Stimulated activated CD8-positive, alpha-beta memory T cell treated with anti-CD3 and anti-CD28 coated beads, Interleukin-7, amount 100 ng/mL, for 1 hour (primary cell): ENCODE data around the gene FOXD4L6.
"Not testable (repeated sequence)": the region's sequence is repeated elsewhere in the genome, so short reads cannot be mapped to it uniquely, and the experiment has no call there.

Experiments
- DNase-seq, 2 donors: peaks; one replicate each; pipeline ENCODE4 v3.0.0-alpha.2; 2020; ENCODE audit warnings: low read depth in 2 of 2

Gene FOXD4L6

DNA sequence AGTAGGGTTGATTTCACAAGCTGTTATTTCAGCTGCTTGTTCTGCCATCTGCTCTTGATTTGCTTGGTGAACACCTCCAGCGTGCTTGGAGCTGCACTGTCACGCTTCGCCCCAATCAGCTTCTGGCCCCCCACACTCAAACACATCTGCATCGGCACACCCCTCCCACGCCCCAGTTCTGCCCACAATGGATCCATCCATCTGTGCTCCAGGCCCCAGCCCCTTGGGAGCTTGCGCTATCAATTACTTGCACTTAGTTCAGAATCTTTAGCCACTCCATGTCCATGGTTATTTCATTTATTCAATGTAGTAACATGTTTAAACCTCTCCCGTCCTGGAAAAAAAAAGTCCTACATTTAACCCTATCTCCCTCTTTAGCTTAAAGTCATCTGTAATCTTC, 28.0 kb downstream of the FOXD4L6 start:
- DNase-seq, result not testable (repeated sequence)

DNA sequence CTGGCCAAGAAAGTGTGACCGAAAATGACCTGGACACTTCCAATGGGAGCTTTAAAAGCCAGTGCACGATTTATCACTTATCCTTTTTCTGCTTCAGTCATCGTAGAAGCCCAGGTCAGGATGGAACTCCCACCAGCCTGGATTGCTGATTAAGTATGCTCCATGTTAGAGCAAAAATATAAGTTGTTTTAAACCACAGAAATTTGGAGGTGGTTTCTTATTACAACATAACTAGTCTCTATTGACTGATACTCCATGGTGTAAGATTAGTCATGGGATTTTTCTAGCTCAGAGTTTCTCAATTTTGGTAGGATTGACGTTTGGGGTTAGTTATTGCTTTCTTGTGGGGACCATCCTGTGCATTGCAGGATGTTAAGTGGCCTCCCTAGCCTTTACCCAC, 29.7 kb downstream of the FOXD4L6 start:
- DNase-seq, result not testable (repeated sequence)

DNA sequence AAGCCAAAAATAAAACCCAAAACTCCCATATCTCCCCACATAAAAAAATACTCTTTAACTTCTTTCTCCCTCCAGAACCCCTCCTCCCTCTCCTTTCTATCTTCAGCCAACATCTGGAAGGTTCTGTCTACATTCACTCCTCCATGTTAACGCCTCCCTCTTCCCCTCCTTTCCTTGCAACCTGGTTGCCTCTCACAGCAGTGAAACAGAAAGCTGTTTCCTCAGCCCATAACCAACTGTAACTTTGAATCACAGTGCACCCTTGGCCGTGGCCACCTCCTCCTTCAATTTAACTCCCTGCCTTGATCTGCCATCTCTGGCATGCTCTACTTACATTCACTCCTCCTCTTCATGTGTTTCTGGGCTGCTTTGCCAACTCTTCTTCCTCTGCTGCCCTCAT, 33.4 kb downstream of the FOXD4L6 start:
- not testable (repeated sequence) for DNase-seq

DNA sequence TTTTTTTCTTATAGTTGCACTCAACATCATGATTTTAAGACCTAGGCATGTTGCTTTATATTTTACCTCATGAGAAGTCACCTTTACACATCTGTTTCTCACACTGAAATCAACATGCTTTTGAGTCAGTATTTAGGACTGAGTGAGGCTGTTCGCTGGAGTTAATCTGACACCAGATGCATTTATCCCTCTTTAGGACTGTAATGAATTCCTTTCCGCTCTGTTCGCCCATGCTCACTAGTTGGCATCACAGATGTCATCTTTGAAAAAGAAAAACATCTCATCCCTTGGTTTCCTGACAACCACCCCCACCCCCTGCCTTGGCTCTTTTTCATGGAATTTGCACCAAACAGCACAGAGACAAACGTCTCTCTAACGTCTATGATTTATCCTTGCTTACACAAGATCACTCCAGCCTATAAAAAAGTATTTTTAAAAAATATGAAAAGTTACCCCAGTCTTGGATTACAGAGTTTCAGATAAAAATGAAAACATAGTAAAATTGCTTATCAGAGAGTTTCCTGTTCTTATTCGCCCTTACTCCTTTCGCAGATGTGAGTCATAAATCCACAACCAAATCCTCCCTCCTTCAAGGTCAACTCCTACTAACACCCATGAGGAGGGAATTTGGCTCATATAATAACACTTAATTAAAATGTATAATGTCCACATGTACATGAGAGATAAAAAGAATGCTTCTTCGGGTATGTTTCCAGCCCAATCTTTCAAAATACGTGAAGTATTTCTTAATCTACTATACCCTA, 34.3 kb downstream of the FOXD4L6 start:
- DNase-seq, result not testable (repeated sequence)

DNA sequence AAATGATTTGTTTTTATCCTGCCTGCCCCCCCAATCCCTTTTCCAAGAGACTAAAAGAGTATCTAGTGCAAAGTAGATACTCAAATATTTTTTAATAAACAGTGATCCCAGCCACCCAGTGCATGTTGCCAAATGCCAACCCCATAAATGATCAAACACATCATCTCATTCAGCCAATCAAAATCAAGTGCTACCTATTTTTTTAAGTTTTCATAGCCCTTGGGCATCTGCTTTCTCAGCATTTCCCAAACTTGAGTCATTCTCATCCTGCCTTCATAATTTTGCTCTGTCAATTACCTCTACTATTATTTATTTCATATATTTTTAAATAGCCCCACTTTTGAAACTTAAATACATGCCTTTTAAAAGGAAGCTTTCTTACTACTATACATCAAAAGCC, 37.6 kb downstream of the FOXD4L6 start:
- DNase-seq, result not testable (repeated sequence)

DNA sequence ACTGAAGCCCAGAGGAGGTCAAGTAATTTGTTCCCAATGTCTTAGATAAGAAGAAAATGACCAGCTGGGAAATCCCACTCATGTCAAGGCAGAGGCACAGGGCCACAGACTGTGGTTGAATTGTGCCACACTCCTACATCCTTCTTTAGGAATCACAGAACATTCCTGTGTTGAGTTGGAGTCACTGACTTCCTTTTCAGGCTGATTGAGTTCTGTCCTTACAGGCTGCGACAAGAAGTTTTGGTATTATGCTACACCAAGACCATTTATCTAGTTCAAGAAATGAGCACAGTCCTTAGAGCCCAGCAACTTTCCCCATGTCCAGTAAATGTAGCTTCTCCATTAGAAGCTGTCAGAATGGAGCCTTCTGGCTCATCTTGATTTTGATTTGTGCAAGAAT, 38.1 kb downstream of the FOXD4L6 start:
- DNase-seq, result not testable (repeated sequence)

DNA sequence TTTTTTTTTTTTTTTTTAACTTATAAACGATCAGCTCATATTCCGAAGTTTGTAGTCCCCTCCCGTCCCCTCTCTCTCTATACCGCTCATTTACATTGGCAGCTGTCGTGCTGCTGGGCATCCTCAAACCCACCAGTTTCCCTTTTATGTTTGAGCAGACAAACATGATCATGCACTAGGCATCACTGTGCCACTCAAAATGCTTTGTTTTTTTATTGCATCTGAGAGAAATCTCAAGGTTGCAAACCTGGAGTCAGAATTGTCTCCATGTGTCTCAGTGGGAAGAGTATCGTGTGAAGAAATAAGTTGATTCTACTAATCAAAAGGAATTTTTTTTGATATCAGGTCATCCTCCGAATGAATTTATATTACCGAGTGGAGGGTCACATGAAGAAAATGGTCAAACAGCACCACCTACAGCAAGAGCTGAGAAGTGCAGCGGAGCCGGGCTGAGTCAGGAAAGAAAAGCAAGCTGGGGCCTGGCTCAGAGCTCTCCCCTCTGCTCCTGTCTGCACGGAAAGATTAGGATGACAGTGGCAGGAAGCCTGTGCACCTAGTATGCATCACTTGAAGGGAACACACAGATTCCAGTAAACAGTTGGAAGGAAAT, 39.9 kb downstream of the FOXD4L6 start:
- not testable (repeated sequence) for DNase-seq

DNA sequence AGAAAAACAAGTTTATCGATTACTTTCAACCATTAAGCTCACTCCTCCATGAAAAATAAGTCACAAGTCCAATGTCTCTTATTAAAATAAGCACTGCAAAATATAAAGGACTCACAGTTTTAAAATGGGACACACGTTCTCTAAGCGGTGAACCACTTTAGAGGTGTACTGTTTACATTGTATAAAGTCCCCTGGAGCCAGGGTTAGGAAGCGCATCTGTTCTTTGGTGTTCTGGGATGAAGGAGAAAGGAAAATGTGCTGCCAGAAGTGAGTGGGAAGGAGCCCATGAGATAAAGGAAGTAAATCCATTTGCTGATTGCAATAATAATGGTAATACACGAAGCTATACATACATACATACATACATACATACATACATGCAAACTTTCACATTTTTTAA, 40.6 kb downstream of the FOXD4L6 start:
- not testable (repeated sequence) for DNase-seq

DNA sequence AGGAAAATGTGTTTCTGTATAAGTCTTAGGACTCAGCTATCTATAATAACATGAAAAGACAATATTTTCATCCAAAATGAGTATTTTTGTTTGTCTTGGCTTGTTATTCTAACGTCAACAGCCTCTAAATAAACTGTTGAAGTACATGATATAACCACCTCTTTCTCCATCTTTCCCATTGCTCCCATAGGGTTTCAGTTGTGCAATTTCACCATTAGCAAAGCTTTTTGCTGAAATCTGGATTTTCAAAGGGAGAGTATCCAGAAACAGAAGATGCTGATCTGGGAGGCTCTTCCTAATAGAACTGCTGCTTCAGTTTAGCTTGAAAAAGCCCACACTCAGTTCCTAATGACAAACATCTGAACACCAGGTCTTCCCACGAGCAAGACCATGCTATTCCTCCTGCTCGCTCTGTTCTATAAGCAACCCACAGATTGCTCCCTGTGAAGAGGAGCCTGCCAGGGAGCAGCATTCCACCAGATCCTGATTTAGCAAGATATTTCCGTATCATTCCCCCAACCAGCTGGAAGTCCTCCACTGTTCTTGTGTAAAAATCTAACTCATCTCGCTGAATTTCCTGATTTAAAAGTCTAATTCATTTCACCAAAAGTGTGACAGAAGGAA, 41.2 kb downstream of the FOXD4L6 start:
- not testable (repeated sequence) for DNase-seq

DNA sequence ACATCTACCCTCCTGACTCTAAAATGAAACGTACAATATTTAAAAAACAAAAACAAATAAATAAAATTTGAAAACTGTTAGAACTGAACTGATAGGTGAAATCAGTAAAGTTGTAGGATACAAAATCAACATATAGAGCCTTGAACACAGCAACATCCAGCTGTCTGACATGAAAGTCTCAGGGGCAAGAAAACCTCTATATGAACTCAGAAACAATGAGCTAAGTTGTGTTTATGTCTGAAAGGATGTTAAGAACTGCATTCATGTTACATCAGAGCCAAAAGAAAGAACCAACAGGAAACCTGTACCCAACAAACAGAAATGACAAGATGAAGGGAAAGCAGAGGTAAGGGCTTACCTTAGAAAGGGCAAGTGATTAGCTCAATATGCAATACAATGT, 41.8 kb downstream of the FOXD4L6 start:
- not testable (repeated sequence) for DNase-seq

DNA sequence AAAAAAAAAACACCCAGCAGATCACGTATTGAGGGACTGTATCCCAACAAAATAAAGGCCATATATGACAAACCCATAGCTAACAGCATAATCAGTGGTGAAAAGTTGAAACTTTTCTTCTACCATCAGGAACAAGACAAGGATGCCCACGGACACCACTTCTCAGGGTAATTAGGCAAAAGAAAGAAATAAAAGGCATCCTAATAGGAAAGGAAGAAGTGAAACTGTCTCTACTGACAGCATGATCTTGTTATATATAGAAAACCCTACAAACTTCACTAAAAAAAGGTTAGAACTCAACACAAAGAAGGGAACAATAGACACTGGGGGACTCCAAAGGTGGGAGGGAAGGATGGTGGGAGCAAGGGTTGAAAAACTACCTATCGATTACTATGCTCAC, 42.3 kb downstream of the FOXD4L6 start:
- DNase-seq, result not testable (repeated sequence)

DNA sequence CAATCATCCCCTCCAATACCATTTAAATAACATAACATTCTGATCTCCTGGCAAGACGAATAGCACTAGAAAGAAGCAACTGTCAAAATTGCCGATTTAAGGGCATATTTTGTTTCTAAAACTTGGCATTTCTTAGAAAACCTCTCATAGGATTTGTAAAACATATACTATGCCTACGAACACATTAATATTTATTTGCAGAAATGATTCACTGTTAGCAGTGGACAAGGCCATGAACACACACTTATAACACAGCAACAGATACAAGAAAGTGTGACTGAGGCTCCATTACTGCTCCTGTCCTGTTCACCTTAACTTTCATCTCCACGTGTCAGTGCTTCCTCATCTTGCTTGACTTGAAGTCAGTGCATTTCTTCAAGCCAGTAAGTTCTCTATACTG, 46.1 kb downstream of the FOXD4L6 start:
- DNase-seq, result not testable (repeated sequence)

DNA sequence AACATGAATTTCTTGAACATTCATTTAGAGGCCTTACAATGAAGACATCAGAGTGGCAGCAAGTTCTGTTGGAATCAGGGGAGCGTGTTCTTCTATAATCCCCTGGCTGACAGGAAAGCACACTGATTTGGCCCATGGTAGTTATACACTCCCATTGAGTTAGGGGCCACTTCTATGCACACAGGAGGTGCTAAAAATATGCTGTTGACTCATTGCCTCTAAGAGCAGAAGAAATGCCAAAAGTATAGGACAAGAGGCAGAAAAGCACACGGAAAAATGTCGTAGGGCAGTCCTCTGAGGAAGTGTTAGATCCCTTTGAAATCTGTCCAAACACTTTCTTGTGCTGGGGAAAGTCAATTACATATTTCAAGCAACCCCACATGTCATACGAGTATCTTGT, 49.0 kb downstream of the FOXD4L6 start:
- not testable (repeated sequence) for DNase-seq

DNA sequence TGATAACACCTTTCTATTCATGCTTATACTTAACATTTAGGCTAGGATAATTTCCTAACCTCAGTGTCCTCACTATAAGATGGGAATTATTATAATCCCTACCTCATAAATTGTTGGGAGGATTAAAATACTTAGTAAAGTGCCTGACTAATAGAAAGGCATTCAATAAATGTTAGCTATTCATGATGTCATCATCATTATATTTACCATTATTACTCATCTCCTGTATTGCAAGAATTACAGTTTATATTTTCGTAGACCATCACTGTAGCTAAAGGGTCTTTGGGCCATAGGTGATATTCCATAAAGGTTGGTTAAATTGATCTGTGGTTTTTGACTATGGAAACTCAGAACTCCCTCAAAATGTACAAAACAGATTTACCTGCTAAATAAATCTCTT, 50.9 kb downstream of the FOXD4L6 start:
- DNase-seq, result not testable (repeated sequence)
